Astrocyte (in vitro differentiated cells and primary cell): Measurements from ENCODE around the gene PLD6. TPM values are rescaled to one million over a fixed set of nuclear protein-coding genes. Genes with fewer than 3 reads are reported as not detected.

Experiments used
- DNase-seq: peaks from one replicate; pipeline ENCODE4 v3.0.0-alpha.2; 2010; ENCODE audit warnings: low read depth
- FAIRE-seq: peaks from 2 replicates; lab custom pipeline; 2011; peaks lifted over from hg19 to GRCh38; lab: Jason Lieb, UNC
- H2AFZ ChIP-seq: 2 replicates; pipeline ENCODE4 v1.6.0; 2012; ENCODE audit warnings: low read depth, low read length, inconsistent platforms
- H3K27ac ChIP-seq: 2 replicates; pipeline ENCODE4 v1.5.1; 2011; ENCODE audit warnings: low read depth, low read length, inconsistent platforms
- H3K27me3 ChIP-seq: 2 replicates; pipeline ENCODE4 v1.6.0; 2011; ENCODE audit warnings: low read length, inconsistent platforms; ENCODE audit not compliant: insufficient read depth
- H3K36me3 ChIP-seq: 2 replicates; pipeline ENCODE4 v1.5.1; 2011; ENCODE audit warnings: low read length, inconsistent platforms; ENCODE audit not compliant: insufficient read depth
- H3K4me1 ChIP-seq: 2 replicates; pipeline ENCODE4 v1.5.1; 2011; ENCODE audit warnings: low read length, inconsistent platforms; ENCODE audit not compliant: insufficient read depth
- H3K4me2 ChIP-seq: 2 replicates; pipeline ENCODE4 v1.6.0; 2012; ENCODE audit warnings: low read length, inconsistent platforms
- H3K4me3 ChIP-seq: 2 replicates; pipeline ENCODE4 v1.5.1; 2011; ENCODE audit warnings: low read depth, mild to moderate bottlenecking, low read length, inconsistent platforms; ENCODE audit not compliant: insufficient read depth
- H3K79me2 ChIP-seq: 2 replicates; pipeline ENCODE4 v1.6.0; 2012; ENCODE audit warnings: mild to moderate bottlenecking, low read length, inconsistent platforms; ENCODE audit not compliant: insufficient read depth
- H3K9ac ChIP-seq: 2 replicates; pipeline ENCODE4 v1.6.0; 2012; ENCODE audit warnings: mild to moderate bottlenecking, low read length, inconsistent platforms
- H3K9me3 ChIP-seq: 2 replicates; pipeline ENCODE4 v1.5.1; 2012; ENCODE audit warnings: low read depth, mild to moderate bottlenecking, low read length, inconsistent platforms; ENCODE audit not compliant: insufficient read depth
- H4K20me1 ChIP-seq: 2 replicates; pipeline ENCODE4 v1.6.0; 2012; ENCODE audit warnings: low read length, inconsistent platforms; ENCODE audit not compliant: insufficient read depth
- H3K27ac Mint-ChIP-seq: one replicate; pipeline ENCODE4 v1.8.0; 2021; ENCODE audit warnings: mild to moderate bottlenecking, mixed read lengths; ENCODE audit not compliant: unreplicated experiment
- H3K27me3 Mint-ChIP-seq: one replicate; pipeline ENCODE4 v1.8.0; 2021; ENCODE audit warnings: low read depth, mixed read lengths; ENCODE audit not compliant: unreplicated experiment
- H3K36me3 Mint-ChIP-seq: one replicate; pipeline ENCODE4 v1.8.0; 2021; ENCODE audit warnings: low read depth, mixed read lengths; ENCODE audit not compliant: unreplicated experiment
- H3K4me1 Mint-ChIP-seq: one replicate; pipeline ENCODE4 v1.8.0; 2021; ENCODE audit warnings: low read depth, mixed read lengths; ENCODE audit not compliant: unreplicated experiment
- H3K4me3 Mint-ChIP-seq: one replicate; pipeline ENCODE4 v1.8.0; 2021; ENCODE audit warnings: mild to moderate bottlenecking, moderate library complexity, mixed read lengths; ENCODE audit not compliant: unreplicated experiment
- H3K9me3 Mint-ChIP-seq: one replicate; pipeline ENCODE4 v1.8.0; 2021; ENCODE audit warnings: mild to moderate bottlenecking, mixed read lengths; ENCODE audit not compliant: unreplicated experiment
- CTCF ChIP-seq: IDR thresholded peaks from 2 replicates; pipeline ENCODE4 v1.5.1; 2011; ENCODE audit warnings: low read depth, mild to moderate bottlenecking, inconsistent platforms, low read length, moderate library complexity; ENCODE audit not compliant: insufficient read depth
- EZH2 ChIP-seq: IDR thresholded peaks from 2 replicates; pipeline ENCODE4 v1.6.1; 2012; ENCODE audit warnings: mild to moderate bottlenecking, low read length, inconsistent platforms; ENCODE audit not compliant: insufficient read depth
- total RNA-seq: library from RNA; stranded (reverse); gene quantifications from 2 replicates; pipeline ENCODE4 v1.2.1, GENCODE V29; 2021

Gene PLD6
- total RNA-seq, 1 donor from 2014 or later, result 0.64 TPM

- Mint-ChIP-seq H3K4me3 (no peak overlapping the region), H3K27ac (no peak overlapping the region), H3K27me3 (no peaks in the 10 kb centered on the region), H3K9me3 (no peaks in the 10 kb centered on the region), H3K36me3 (peaks cover 33% of the 10 kb centered on the region), H3K4me1 (peaks cover 24% of the 10 kb centered on the region)
- H3K27ac ChIP-seq, result no peak overlapping the region
- no peak for DNase-seq
- H3K4me3 ChIP-seq, result no peak overlapping the region
- H3K9me3 ChIP-seq, result no peaks in the 10 kb centered on the region
- FAIRE-seq, result no peak
- no peaks in the 10 kb centered on the region for H3K27me3 ChIP-seq
- H3K36me3 ChIP-seq, result peaks cover 32% of the 10 kb centered on the region
- TF ChIP-seq CTCF (no peak), EZH2 (no peak)
- peaks cover 39% of the 10 kb centered on the region for H4K20me1 ChIP-seq
- peaks cover 45% of the 10 kb centered on the region for H3K4me1 ChIP-seq
- no peak overlapping the region for H2AFZ ChIP-seq
- H3K4me2 ChIP-seq, result no peak overlapping the region
- H3K9ac ChIP-seq, result no peak overlapping the region
- peaks cover 18% of the 10 kb centered on the region for H3K79me2 ChIP-seq
Measured at GRCh38 chr17:17153709-17154108, 52.4 kb downstream of the PLD6 start.

- H3K4me3 ChIP-seq, result no peak overlapping the region
- H3K9me3 Mint-ChIP-seq, result no peaks in the 10 kb centered on the region
- peaks cover 41% of the 10 kb centered on the region for H4K20me1 ChIP-seq
- no peak overlapping the region for H3K9ac ChIP-seq
- no peak for FAIRE-seq
- H3K4me2 ChIP-seq, result no peak overlapping the region
- H3K4me1 ChIP-seq, result peaks cover 45% of the 10 kb centered on the region
- peaks cover 18% of the 10 kb centered on the region for H3K79me2 ChIP-seq
- H3K36me3 Mint-ChIP-seq, result peaks cover 33% of the 10 kb centered on the region
- peaks cover 24% of the 10 kb centered on the region for H3K4me1 Mint-ChIP-seq
- no peaks in the 10 kb centered on the region for H3K27me3 ChIP-seq
- H3K27ac Mint-ChIP-seq, result no peak overlapping the region
- no peak for DNase-seq
- peak overlapping the region; percentile 84 for H3K27ac ChIP-seq
- H3K27me3 Mint-ChIP-seq, result no peaks in the 10 kb centered on the region
- TF ChIP-seq CTCF (no peak), EZH2 (no peak)
- peaks cover 37% of the 10 kb centered on the region for H3K36me3 ChIP-seq
- H3K4me3 Mint-ChIP-seq, result no peak overlapping the region
- H2AFZ ChIP-seq, result no peak overlapping the region
- H3K9me3 ChIP-seq, result no peaks in the 10 kb centered on the region
Measured at GRCh38 chr17:17153071-17153470, 53.1 kb downstream of the PLD6 start.

GRCh38 chr17:17152385-17152784 is 53.7 kb downstream of the PLD6 start:
- Histone ChIP-seq H3K9ac (peak overlapping the region; percentile 72), H3K27me3 (no peaks in the 10 kb centered on the region), H3K9me3 (no peaks in the 10 kb centered on the region), H3K4me3 (no peak overlapping the region), H3K4me1 (peaks cover 52% of the 10 kb centered on the region), H3K79me2 (peaks cover 18% of the 10 kb centered on the region), H3K36me3 (peaks cover 44% of the 10 kb centered on the region), H3K4me2 (peak overlapping the region; percentile 68), H2AFZ (no peak overlapping the region), H4K20me1 (peaks cover 41% of the 10 kb centered on the region), H3K27ac (peak overlapping the region; percentile 84)
- no peak for TF ChIP-seq CTCF
- no peak for TF ChIP-seq EZH2
- H3K27me3 Mint-ChIP-seq, result no peaks in the 10 kb centered on the region
- no peak overlapping the region for H3K27ac Mint-ChIP-seq
- H3K9me3 Mint-ChIP-seq, result no peaks in the 10 kb centered on the region
- H3K4me3 Mint-ChIP-seq, result no peak overlapping the region
- peaks cover 24% of the 10 kb centered on the region for H3K4me1 Mint-ChIP-seq
- peaks cover 39% of the 10 kb centered on the region for H3K36me3 Mint-ChIP-seq
- no peak for DNase-seq
- no peak for FAIRE-seq
